ENCODE data around the gene ZNRF3.
"Not testable (repeated sequence)": the region's sequence is repeated elsewhere in the genome, so short reads cannot be mapped to it uniquely, and the experiment has no call there.

Gene ZNRF3

DNA sequence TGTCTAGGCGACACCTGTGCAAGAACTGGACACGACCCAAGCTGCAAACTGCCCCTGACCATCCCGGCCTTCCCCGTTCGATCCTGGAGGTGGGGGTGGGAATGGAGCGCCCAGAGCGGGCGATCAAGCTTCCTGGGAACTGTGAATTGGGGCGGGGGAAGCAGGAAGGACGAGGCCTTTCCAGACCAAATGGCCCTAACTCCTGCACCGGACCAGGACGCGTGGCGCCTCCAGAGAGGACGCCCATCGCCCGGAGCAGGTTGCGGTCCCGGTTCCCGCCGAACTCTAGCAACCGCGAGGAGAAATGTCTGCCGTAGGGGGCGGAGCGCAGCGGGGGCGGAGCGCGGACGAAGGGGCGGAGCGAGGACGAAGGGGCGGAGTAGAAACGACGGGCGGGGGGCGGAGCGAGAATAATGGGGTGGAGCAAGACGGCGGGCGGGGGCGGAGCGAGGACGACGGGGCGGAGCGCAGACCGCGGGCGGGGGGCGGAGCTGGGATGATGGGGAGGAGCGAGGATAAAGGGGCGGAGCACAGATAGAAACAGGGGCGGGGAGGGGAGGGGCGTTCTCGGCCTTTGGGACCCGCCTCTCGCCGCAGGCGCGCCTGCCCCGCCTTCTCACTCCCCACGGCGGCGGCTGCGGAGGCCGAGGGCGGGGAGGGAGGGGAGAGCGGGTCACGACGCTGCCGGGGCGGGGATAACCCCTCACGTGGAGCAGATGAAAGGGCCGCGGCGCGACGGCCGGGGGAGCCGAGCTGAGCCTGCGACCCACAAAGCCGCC, at the start of gene ZNRF3:
ZNRF3 (plus strand) TSS at position 695 of the 779 bp plus-strand sequence. CDS start 195 bp downstream, outside the sequence.
- Histone ChIP-seq H3K4me3 (peak within 1 kb of the TSS; percentile 41 to 77 (median 53)), H3K27ac (peak within 1 kb of the TSS in 16 of 21 experiments; percentile 10 to 71 (median 54))

DNA sequence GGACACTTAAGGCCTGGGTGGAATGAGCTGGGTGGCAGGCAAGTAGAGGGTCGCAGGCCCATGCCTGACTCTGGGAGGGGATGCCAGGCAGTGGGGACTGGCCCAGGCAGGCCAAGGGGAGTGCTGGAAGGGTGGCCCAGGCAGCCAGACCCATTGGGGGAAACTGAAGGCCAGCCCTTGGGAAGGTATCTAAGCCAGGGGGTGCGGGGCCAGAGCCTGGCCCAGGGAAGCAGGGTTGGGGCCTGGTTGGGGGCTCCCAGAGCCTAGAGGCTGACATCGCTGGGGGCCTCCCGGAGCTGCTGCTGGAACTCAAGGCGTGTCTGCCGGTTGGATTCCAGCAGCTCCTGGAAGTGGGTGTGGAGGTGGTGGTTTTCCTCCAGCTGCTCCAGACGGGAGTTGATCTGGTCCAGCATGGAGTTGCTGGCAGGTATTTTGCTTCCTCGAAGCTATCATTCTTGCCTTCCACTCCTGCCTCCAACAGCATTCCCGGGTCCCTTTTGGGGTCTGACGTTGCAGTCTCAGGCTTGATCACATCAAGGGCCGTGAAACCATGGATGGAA, 47.7 kb upstream of the ZNRF3 start:
- no peak overlapping the region for H3K4me3 ChIP-seq

GRCh38 chr22:28837640-28838039, 45.7 kb upstream of the ZNRF3 start:
- H3K4me3 ChIP-seq, result no peak overlapping the region
- no peak overlapping the region for H3K27ac ChIP-seq

More for the DNA sequence above, 47.7 kb upstream of the ZNRF3 start:
- no peak overlapping the region for H3K27ac ChIP-seq

DNA sequence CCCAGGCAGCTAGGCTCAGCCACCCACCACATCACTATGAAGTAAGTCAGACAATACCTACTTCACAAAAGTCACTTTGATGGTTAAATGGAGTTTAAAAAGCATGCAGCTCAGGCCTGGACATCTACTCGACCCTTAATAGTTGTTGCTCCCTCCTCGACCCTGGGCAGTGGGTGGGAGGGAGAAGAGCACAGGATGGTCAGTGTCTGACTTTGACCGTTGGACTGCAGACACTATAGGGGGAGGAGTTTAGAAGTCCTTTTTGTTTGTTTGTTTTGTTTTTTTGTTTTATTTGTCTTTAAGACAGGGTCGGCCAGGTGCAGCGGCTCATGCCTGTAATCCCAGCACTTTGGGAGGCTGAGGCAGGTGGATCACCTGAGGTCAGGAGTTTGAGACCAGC, 44.4 kb upstream of the ZNRF3 start:
- Histone ChIP-seq H3K4me3 (no peak overlapping the region), H3K27ac (no peak overlapping the region)

DNA sequence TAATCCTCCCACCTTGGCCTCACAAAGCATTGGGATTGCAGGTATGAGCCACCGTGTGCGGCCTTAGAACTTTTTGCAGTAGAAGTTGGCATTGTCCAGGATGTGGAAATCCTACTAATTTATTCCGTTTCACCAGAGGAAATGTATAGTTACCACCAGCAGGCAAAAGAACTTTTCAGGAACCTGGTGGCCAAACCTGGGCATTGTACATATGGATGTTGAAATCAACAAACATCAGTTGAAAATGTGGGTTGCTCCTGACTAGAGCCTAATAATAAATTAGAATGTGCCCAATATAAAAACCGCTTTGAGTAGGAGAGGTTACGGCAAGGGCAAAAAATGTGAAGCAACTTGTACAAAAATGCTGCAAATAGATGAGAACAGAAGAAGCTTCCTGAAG, 42.3 kb upstream of the ZNRF3 start:
- Histone ChIP-seq H3K27ac (no peak overlapping the region), H3K4me3 (no peak overlapping the region)

DNA sequence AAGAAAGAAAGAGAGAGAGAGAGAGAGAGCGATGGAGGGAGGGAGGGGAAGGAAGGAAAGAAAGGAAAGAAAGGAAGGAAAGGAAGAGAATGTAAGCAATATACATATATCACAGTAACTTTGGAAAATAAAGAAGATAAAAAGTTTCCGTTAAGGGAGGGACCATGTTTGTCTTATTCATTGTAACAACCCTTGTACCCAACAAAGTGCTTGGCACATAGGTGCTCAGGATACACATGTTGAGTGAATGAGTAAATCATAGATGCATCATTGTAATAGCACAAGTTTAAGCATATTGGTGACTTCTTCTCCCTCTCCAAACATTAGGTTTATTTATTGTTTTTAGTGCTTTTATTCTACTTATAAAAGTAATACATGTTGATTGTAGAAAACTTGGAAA, 39.7 kb upstream of the ZNRF3 start:
- H3K4me3 ChIP-seq, result no peak overlapping the region
- no peak overlapping the region for H3K27ac ChIP-seq

- not testable (repeated sequence) for H3K4me3 ChIP-seq, H3K27ac ChIP-seq
These were observed 39.1 kb upstream of the ZNRF3 start for GRCh38 chr22:28844277-28844676.

GRCh38 chr22:28846994-28847393, 36.4 kb upstream of the ZNRF3 start:
- H3K27ac ChIP-seq, result no peak overlapping the region
- H3K4me3 ChIP-seq, result no peak overlapping the region

- Histone ChIP-seq H3K4me3 (no peak overlapping the region), H3K27ac (no peak overlapping the region)
These were observed 27.8 kb upstream of the ZNRF3 start for GRCh38 chr22:28855355-28856094.

GRCh38 chr22:28856095-28856455, 27.3 kb upstream of the ZNRF3 start:
- H3K4me3 ChIP-seq, result no peak overlapping the region

DNA sequence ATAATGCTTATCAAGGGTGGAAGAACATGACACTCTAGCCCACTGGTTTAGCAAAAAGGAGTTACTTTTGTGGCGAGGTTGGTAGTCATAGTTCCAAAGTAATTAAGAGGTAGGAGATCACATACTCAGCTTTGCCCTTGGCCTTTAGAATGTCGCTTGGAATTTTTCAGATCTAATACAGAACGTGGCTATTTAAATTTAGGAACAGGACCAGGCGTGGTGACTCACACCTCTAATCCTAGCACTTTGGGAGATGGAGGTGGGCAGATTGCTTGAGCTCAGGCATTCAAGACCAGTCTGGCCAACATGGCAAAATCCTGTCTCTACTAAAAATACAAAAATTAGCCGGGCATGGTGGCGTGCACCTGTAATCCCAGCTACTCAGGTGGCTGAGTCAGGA, 26.1 kb upstream of the ZNRF3 start:
- Histone ChIP-seq H3K4me3 (no peak overlapping the region), H3K27ac (no peak overlapping the region)

More at GRCh38 chr22:28856095-28856455, 27.3 kb upstream of the ZNRF3 start:
- no peak overlapping the region for H3K27ac ChIP-seq

DNA sequence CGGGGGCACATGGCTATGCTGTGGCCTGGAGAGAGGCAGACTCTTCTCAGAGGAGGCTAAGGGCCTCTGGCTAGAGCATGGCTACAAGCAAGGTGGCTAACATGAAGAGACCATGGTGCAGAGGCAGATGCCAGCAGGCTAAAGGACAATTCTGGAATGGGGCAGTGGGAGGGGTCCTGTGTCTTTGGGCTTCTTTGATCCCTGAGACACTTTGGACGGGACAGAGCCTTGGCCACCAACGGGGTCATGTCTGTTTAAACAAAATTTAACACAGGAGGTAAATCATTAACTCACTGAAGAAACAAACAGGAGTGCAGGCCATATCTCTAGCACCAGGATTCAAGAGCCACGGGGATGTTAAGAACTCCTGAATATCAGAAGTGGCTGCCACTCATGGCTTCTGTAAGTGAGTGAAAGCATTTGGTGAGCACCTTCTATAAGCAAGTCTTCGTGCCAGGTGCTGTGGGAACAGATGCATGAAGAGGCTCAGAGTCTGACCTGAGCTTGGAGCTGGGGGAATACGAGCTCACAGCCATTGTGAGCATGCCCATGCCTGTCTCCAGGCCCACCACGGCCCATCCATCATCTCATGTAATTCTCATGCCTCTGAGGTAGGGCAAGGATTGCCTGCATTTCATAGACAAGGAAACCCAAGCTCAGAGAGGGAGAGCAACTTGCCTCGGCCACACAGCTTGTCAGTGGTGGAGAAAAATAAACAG, 18.3 kb upstream of the ZNRF3 start:
- Histone ChIP-seq H3K4me3 (no peak overlapping the region), H3K27ac (no peak overlapping the region)

GRCh38 chr22:28867191-28867590, 16.2 kb upstream of the ZNRF3 start:
- Histone ChIP-seq H3K27ac (no peak overlapping the region), H3K4me3 (no peak overlapping the region)

DNA sequence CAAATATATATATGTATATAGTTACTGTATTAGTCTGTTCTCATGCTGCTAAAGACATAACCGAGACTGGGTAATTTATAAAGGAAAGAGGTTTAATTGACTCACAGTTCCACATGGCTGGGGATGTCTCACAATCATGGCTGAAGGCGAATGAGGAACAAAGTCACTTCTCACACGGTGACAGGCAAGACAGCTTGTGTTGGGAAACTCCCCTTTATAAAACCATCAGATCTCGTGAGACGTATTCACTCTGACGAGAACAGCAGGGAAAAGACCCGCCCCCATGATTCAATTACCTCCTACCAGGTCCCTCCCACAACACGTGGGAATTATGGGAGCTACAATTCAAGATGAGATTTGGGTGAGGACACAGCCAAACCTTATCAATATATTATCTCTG, 15.0 kb upstream of the ZNRF3 start:
- H3K4me3 ChIP-seq, H3K27ac ChIP-seq: not testable (repeated sequence)

DNA sequence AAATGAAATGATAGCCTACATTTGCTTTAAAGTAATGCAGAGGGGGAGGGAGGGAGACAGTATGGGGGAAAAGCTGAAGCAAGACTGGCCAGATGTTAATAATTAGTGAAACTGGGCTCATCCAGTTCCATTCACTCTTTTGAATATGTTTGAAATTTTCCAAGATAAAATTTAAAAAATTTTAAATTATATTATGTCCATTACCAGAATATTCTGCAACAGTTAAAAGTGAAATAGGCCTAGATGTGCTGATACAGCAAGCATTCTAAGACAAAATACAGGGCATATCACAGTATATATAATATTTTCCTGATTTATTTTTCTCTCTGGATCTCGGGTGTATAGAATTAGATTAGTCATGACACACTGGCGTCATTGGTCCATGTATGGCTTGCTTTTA, 13.6 kb upstream of the ZNRF3 start:
- Histone ChIP-seq H3K27ac (no peak overlapping the region), H3K4me3 (no peak overlapping the region)

- Histone ChIP-seq H3K27ac (no peak overlapping the region), H3K4me3 (no peak overlapping the region)
These were observed 10.0 kb upstream of the ZNRF3 start for GRCh38 chr22:28873183-28873963.

DNA sequence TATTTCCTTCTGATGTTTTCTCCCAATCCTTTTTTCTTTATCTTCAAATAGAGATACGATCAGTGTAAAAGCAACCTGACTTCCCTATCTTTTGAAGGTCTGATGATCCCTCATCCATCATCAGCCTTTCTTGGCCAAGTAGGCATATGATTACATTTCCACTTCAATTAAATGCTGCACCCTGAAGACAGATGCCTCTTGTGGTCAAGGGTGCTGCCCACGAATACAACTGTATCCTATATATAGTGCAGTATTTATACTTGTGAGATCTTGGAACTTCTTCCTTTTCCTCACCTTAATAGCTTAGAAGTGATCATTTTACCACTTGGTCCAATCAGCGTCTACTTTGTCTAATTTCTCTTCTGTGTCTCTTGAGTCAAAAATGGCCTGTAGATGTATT, 9.3 kb upstream of the ZNRF3 start:
- Histone ChIP-seq H3K4me3 (no peak overlapping the region), H3K27ac (no peak overlapping the region)

GRCh38 chr22:28874811-28875320, 8.5 kb upstream of the ZNRF3 start:
- Histone ChIP-seq H3K27ac (no peak overlapping the region), H3K4me3 (no peak overlapping the region)

DNA sequence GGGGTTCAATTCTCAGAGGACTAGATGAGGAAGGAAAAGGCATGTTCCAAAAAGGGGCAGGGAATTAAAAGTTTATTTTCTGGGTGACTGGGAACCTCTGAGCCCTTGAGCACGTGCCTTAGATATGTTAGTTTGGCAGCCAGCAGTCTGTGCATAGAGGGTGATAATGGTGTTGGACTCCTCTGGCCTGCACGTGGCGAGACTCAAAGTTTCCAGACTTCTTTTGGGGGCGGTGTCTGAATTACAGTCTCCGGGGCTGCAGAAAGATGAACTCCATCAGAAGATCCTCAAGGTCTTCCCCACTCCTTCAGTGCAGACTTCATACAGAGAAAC, 861 bp upstream of the ZNRF3 start:
- Histone ChIP-seq H3K27ac (peak overlapping the region in 10 of 21 experiments; percentile 10 to 68 (median 50)), H3K4me3 (peak overlapping the region; percentile 31 to 77 (median 47))

DNA sequence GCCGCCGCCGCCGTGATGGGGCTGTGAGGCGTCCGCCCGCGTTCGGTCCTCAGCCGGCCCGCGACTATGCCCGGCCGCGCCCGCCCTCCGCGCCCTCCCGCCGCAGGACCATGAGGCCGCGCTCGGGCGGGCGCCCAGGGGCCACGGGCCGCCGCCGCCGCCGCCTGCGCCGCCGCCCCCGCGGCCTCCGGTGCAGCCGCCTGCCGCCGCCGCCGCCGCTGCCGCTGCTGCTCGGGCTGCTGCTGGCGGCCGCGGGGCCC, 215 bp downstream of the ZNRF3 start:
- H3K27ac ChIP-seq, result peak overlapping the region in 11 of 21 experiments; percentile 36 to 71 (median 67)
- peak overlapping the region; percentile 41 to 77 (median 53) for H3K4me3 ChIP-seq
